ENCODE results near the gene RBM47.
"Not testable (repeated sequence)": the region's sequence is repeated elsewhere in the genome, so short reads cannot be mapped to it uniquely, and the experiment has no call there.

Gene RBM47
- total RNA-seq, result 0.05 to 1.5 (median 0.39) reads per million in 3 experiments

DNA sequence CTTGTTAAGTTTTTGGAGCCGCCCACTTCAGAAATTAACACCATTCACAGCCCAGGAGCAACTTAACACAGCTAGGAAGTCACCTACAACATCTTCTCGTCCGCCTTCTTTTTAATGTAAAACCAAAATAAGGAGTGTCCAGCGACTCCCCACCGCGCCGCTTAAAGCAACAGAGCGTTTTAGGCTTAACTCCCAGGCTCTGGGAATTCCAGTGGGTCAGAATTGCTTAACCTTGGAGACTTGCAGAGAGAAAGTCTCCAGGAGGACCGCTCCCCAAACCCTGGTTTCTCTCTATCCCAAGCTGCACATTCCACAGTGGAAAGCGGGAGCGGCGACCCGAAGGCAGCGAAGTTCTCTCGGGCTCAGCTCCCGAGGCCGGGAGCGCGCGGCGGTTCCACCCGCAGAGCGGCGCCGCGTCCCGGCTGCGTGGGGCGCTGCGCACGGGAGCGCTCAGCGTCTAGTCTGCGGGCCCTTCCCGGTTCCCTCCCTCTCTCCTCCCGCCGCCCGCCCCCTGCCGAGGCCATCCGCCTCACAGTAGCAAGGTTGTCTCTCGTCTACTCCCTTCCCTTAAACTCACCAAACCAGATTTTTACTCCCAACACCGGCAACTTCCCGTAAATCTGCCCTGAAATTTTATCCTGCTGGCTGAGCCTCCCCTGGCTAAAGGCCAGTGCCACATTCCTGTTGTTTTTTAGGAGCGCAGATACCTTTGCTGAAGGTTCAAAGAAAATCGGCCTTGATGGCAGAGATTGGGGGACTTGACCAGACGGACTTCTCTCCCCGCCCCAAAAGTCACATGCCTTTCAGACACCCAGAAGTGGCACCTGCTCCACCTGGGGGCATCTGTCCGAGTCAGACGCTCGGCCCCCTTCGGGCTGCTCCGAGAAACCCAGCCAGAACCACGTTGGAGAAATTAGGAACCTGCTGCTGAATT lies at the start of gene RBM47:
TSS of gene RBM47 (minus strand) at position 464 of the 934 bp plus-strand sequence. CDS start 190,971 bp downstream, outside the sequence.
- no peak for DNase-seq

- DNase-seq, result no peak
These were observed 48.8 kb upstream of the RBM47 start for GRCh38 chr4:40678421-40678820.

GRCh38 chr4:40675166-40675565 lies 45.5 kb upstream of the RBM47 start:
- DNase-seq, result no peak

DNA sequence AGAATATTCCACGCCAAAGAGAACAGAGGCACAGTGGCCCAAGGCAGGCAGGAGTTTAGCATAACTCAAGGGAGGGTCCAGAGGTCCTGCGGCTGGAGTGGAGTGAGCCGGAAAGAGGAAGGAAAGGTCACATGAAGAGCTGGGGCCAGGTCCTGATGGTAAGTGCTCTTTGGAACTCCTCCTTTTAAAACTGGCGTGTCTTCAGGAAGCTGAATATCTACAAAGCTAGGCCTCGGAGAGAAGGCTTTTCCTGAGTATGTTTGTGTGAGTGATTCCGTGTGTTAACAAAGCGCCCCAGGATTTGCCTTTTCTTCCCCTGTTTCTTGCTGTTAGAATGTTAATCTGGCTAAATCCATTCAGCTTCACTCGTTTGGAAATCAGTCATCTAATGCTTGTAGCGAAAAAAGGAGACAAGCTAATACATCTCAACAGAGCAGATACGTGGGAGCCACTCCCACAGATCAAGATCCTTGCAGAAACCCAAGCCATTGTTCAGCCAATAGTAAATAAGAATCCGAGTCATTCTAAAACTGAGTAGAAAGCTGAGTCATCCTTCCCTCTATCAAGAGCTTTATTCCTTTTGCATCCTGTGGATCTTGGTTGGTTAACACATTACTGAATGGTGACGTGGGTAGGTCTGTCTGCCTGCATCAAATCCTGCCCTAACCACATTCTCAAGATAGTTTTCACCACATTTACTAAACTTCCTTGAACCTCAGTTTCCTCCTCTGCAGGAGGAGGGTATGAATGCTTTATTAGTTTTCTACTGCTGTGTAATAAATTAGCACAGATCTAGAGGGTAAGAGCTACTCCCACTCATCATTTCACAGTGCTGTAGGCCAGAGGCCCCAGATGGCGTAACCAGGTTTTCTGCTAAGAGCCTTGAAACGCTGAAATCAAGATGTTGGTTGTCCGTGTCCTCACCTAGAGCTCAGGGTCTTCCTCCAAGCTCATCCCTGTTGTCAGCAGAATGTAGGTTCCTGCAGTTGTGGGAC lies 43.2 kb upstream of the RBM47 start:
- DNase-seq, result peak; percentile 78

DNA sequence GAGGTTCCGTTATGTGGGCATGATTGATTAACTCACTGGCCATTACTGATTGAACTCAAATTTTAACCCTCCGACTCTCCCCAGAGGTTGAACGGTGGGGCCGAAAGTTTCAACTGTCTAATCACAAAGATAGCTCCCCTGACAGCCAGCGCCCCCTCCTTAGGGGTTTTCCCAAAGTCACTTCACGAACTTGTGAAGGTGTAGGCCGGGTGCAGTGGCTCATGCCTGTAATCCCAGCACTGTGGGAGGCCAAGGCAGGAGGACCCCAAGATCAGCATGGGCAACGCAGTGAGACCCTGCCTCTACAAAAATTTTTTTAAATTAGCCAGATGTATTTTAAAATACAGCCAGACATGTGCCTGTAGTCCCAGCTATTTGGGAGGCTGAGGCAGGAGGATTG lies 39.8 kb upstream of the RBM47 start:
- DNase-seq, result no peak

DNA sequence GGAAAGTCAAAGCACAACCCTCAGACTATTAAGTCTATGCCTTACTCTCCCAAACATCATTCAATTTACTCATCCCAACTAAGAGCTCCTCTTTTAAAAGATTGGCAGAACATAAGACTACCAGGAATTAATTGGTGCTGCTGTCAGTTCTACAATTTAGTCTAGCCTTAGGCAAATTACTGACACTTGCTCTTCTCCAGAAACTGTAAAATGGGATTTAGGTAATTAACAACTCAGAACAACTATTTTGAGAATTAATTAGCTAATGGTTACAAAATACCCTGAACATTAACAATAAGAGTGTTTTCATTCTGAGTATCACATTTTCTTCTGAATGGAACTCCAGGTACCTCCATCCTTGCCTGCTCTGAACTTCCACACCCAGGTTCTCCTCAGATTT lies 36.2 kb upstream of the RBM47 start:
- no peak for DNase-seq

GRCh38 chr4:40662962-40663604 lies 33.4 kb upstream of the RBM47 start:
- no peak for DNase-seq

- DNase-seq, result no peak
These were observed 32.1 kb upstream of the RBM47 start for GRCh38 chr4:40661803-40662202.

GRCh38 chr4:40656201-40656863 lies 26.7 kb upstream of the RBM47 start:
- DNase-seq, result no peak

GRCh38 chr4:40651280-40651679 lies 21.6 kb upstream of the RBM47 start:
- no peak for DNase-seq

DNA sequence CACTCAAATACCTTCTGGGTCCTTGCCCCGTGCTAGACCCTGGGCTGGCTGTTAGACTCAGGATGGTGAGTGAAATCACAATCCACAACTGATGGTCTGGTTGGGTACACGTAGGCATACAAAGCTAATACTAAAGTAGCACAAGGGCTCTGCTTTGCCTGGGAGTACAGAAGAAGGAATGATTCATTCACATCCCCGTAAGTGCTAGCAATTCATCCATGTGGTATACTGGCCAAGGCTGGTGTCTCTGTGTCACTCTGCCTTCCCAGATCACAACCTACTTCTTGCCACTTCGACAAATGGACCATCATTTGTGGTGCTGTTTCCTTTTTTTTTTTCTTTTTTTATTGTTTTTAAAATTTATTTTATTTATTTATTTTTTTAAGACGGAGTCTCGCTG lies 19.7 kb upstream of the RBM47 start:
- no peak for DNase-seq

GRCh38 chr4:40648742-40649281 lies 19.1 kb upstream of the RBM47 start:
- no peak for DNase-seq

DNA sequence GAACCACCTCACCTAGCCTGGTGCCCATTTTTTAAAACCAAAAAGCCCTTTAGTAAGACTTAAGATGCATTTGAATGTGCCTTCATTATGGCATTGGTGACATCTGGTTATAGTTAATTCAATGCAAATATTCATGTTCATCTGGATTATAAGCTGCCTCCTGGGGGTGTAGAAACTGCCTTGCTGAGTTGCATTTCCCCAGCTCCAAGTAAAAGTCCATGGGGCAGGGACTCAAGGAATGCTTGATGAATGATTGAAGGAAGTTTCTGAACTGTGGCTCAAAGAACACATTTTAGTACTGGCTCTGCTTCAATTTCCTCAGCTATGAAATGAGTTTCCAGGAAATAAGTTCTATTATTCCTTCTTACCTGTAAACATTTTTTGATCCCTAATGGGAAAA lies 18.5 kb upstream of the RBM47 start:
- no peak for DNase-seq

DNA sequence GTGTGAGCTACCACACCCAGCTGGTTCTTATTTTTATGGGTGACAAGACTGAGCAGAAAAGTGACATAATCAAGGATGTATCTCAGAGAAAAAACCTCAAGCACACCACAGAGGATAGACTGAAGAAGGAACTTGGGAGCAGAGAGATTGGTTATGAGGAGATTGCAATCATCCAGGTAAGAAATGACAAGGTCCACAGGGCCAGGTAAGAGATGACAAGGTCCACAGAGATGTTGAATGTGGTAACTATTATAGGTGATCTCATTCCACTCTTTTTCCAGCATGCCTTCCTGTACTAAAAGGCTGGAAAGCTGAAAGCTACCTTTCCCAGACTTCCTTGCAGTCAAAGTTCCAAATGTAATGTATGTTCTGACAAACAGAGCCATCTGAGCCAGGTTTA lies 15.9 kb upstream of the RBM47 start:
- no peak for DNase-seq

DNA sequence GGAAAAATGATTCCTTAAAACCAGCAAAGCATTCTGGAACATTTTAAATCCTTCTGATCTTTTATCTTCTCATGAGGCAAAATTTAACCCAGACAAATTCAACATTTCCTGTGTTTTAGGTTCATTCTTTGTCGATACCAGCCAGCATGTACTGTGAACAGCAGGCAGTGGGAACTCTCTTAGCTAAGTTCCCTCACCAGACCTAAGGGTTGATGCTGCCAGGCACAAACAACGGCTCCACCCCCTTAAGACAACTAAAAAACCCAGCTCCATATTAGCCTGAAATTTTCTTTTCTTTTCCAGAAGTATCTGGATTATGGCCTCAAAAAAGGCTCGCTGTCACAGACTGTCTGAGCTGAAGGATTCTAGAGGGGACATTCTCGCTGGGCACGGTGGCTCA lies 2.4 kb upstream of the RBM47 start:
- no peak for DNase-seq

GRCh38 chr4:40630335-40631021 lies 814 bp upstream of the RBM47 start:
- DNase-seq, result no peak

GRCh38 chr4:40628888-40629287 lies 776 bp downstream of the RBM47 start:
- DNase-seq, result no peak

DNA sequence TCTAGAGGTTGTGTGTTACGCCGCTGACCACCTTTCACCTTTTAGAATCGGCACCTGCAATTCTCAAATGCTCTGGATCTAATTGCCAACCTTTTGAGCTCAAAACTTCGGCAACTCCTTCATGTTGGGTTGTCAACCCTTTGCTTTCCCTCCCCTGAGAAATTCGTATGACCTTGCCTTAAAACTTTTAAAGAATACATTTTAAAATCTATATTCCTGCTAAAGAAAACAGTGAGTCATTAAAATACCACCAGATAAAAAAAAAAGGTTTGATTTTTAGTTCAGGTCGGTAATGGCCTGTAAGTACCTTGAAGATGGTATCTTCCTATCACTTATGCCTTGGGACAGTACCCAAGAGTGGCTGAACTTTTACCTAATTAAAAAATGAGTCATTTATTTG lies 1.3 kb downstream of the RBM47 start:
- not testable (repeated sequence) for DNase-seq

GRCh38 chr4:40627540-40627939 lies 2.1 kb downstream of the RBM47 start:
- DNase-seq, result no peak

GRCh38 chr4:40626183-40626990 lies 3.3 kb downstream of the RBM47 start:
- no peak for DNase-seq
